GM12892 (cell line): ENCODE data around the gene FAM240A.

Experiments
- POLR2A ChIP-seq: IDR thresholded peaks from 2 replicates; pipeline ENCODE4 v1.6.1; 2011; ENCODE audit warnings: low read depth, low read length, control low read depth
- POLR2AphosphoS5 ChIP-seq: IDR thresholded peaks from 2 replicates; pipeline ENCODE4 v1.6.1; 2011; ENCODE audit warnings: low read depth, low read length, control low read depth
- TAF1 ChIP-seq: IDR thresholded peaks from 2 replicates; pipeline ENCODE4 v1.6.1; 2011; ENCODE audit warnings: low read depth, mild to moderate bottlenecking, control low read depth, low read length, borderline replicate concordance

DNA sequence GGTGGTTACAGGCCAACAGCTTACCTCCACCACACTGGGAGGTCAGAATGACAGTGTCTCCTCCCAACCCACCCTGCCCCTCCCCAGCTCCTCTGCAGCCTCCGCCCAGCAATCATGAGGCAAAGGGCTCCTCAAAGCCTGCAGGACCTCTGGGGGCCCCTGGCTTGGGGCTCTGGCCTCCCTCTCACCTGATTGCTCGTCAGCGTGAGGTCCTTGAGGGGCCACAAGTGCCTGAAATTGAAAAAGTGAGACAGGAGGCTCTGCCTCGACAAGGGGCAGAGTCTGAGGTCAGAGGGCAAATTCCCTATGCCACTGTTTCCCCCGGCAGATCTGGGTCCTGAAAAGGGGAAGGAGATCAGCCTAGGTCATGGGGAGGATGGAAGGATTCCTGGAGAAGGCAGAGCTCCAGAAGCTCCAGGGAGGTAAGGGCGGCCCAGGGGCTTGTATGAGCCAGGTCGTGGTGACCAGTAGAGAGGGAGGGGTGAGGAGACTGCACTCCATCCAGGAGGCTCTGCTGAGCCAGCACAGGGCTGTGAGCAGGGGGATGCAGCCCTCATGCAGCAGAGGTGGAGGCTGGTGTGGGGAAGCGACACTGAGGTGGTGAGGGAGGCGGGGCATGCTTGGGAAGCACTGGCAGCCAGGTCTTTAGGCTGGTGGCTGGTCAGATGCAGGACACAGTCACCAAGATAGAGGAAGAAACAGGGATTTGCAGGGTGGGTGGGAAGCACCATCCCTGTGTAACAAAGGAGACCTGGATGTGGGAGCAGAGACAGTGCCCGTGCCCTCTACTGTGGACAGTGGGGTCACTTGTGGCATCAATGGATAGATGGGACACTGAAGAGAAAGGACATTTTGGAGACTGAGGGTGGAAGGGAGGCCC, 61.1 kb downstream of the FAM240A start:
- TF ChIP-seq POLR2AphosphoS5 (no peak), TAF1 (no peak), POLR2A (no peak)
